ENCODE measurements around the gene ZKSCAN5.

DNA sequence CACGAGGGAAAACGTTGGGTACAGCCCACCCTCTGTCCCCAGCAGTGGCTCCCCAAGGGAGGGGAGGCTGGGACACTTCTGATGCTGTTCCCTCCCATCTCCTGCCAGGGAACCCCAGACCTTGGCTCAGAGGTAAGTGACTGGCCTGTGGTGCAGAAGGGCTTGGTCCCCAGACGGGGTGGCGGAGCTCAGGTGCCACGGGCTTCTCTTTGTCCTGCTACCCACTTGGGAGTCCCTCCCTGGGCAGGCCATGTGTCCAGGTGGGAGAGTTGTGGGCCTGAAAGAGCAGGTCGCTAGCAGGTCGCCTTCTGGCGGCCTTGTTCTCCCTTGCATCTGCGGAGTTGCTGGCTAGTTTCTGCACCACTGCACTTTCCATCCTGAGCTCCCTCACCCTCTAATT, 48.6 kb upstream of the ZKSCAN5 start:
- TF ChIP-seq, protein P1, sequence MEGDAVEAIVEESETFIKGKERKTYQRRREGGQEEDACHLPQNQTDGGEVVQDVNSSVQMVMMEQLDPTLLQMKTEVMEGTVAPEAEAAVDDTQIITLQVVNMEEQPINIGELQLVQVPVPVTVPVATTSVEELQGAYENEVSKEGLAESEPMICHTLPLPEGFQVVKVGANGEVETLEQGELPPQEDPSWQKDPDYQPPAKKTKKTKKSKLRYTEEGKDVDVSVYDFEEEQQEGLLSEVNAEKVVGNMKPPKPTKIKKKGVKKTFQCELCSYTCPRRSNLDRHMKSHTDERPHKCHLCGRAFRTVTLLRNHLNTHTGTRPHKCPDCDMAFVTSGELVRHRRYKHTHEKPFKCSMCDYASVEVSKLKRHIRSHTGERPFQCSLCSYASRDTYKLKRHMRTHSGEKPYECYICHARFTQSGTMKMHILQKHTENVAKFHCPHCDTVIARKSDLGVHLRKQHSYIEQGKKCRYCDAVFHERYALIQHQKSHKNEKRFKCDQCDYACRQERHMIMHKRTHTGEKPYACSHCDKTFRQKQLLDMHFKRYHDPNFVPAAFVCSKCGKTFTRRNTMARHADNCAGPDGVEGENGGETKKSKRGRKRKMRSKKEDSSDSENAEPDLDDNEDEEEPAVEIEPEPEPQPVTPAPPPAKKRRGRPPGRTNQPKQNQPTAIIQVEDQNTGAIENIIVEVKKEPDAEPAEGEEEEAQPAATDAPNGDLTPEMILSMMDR (conservative IDR thresholded peaks at IDR 0.05) = no peak
- no peak for TF ChIP-seq EZH2 (IDR thresholded peaks at IDR 0.05; ENCODE audit: low read depth)
